H9 (cell line): ENCODE results near the gene MORN5. TPM values are rescaled to one million over a fixed set of nuclear protein-coding genes. Genes with fewer than 3 reads are reported as not detected.

Experiments
- DNase-seq: peaks from one replicate; pipeline ENCODE4 v3.0.0-alpha.2; 2017
- H2AFZ ChIP-seq: one replicate; pipeline ENCODE4 v1.6.1; 2013; ENCODE audit warnings: mild to moderate bottlenecking, low read length, control low read depth, moderate library complexity
- H2AK5ac ChIP-seq: 2 replicates; pipeline ENCODE4 v1.6.1; 2013; ENCODE audit warnings: low read length, control low read depth, mixed read lengths; ENCODE audit not compliant: insufficient read length
- H2BK120ac ChIP-seq: one replicate; pipeline ENCODE4 v1.6.1; 2013; ENCODE audit warnings: low read depth, mild to moderate bottlenecking, low read length, control low read depth, inconsistent platforms; ENCODE audit not compliant: poor library complexity, severe bottlenecking
- H2BK12ac ChIP-seq: 2 replicates; pipeline ENCODE4 v1.6.1; 2013; ENCODE audit warnings: low read length, control low read depth, mixed read lengths, low read depth; ENCODE audit not compliant: insufficient read length
- H2BK15ac ChIP-seq: 2 replicates; pipeline ENCODE4 v1.6.1; 2013; ENCODE audit warnings: low read depth, low read length, control low read depth
- H2BK20ac ChIP-seq: one replicate; pipeline ENCODE4 v1.6.1; 2013; ENCODE audit warnings: low read depth, mild to moderate bottlenecking, low read length, control low read depth, inconsistent platforms; ENCODE audit not compliant: poor library complexity, severe bottlenecking
- H2BK5ac ChIP-seq: 2 replicates; pipeline ENCODE4 v1.6.1; 2013; ENCODE audit warnings: low read length, control low read depth, mixed read lengths; ENCODE audit not compliant: insufficient read length
- H3K14ac ChIP-seq: 2 replicates; pipeline ENCODE4 v1.6.1; 2013; ENCODE audit warnings: low read length, control low read depth; ENCODE audit not compliant: insufficient read depth
- H3K18ac ChIP-seq: 2 replicates; pipeline ENCODE4 v1.6.1; 2013; ENCODE audit warnings: low read depth, mild to moderate bottlenecking, mixed read lengths, low read length, control low read depth; ENCODE audit not compliant: insufficient read length
- H3K23ac ChIP-seq: 2 replicates; pipeline ENCODE4 v1.6.1; 2013; ENCODE audit warnings: low read length, control low read depth, mixed read lengths, low read depth; ENCODE audit not compliant: insufficient read length
- H3K23me2 ChIP-seq: 2 replicates; pipeline ENCODE4 v1.6.1; 2013; ENCODE audit warnings: low read depth, mild to moderate bottlenecking, mixed read lengths, low read length, control low read depth; ENCODE audit not compliant: insufficient read length, poor library complexity, severe bottlenecking
- H3K27ac ChIP-seq: 2 replicates; pipeline ENCODE4 v1.5.1; 2013; ENCODE audit warnings: low read length, control low read depth, mixed read lengths, low read depth; ENCODE audit not compliant: insufficient read length
- H3K27me3 ChIP-seq: 2 replicates; pipeline ENCODE4 v1.6.1; 2013; ENCODE audit warnings: low read length, control low read depth, inconsistent platforms; ENCODE audit not compliant: insufficient read depth
- H3K4ac ChIP-seq: 2 replicates; pipeline ENCODE4 v1.6.1; 2013; ENCODE audit warnings: low read depth, mild to moderate bottlenecking, control low read depth, inconsistent platforms, low read length, moderate library complexity
- H3K4me1 ChIP-seq: 2 replicates; pipeline ENCODE4 v1.6.1; 2013; ENCODE audit warnings: low read length, control low read depth, inconsistent platforms; ENCODE audit not compliant: insufficient read depth
- H3K4me2 ChIP-seq: 2 replicates; pipeline ENCODE4 v1.6.1; 2013; ENCODE audit warnings: low read length, control low read depth, mixed read lengths; ENCODE audit not compliant: insufficient read length, insufficient read depth
- H3K56ac ChIP-seq: 2 replicates; pipeline ENCODE4 v1.6.1; 2013; ENCODE audit warnings: low read depth, mild to moderate bottlenecking, mixed read lengths, low read length, control low read depth; ENCODE audit not compliant: insufficient read length
- H3K79me1 ChIP-seq: 2 replicates; pipeline ENCODE4 v1.6.1; 2013; ENCODE audit warnings: low read depth, mild to moderate bottlenecking, moderate library complexity, low read length, control low read depth, inconsistent platforms; ENCODE audit not compliant: insufficient read depth, poor library complexity, severe bottlenecking
- H3K79me2 ChIP-seq: 2 replicates; pipeline ENCODE4 v1.6.1; 2013; ENCODE audit warnings: low read length, control low read depth, inconsistent platforms; ENCODE audit not compliant: insufficient read depth
- H3K9ac ChIP-seq: 2 replicates; pipeline ENCODE4 v1.6.1; 2013; ENCODE audit warnings: low read length, control low read depth, mixed read lengths; ENCODE audit not compliant: insufficient read length; ENCODE audit errors: extremely low read depth
- H3K9me3 ChIP-seq: one replicate; pipeline ENCODE4 v1.6.1; 2013; ENCODE audit warnings: low read depth, low read length, inconsistent platforms; ENCODE audit not compliant: control insufficient read depth
- H3T11ph ChIP-seq: one replicate; pipeline ENCODE4 v1.6.1; 2013; ENCODE audit warnings: mild to moderate bottlenecking, low read length, control low read depth, inconsistent platforms
- H4K20me1 ChIP-seq: one replicate; pipeline ENCODE4 v1.6.1; 2013; ENCODE audit not compliant: control insufficient read depth, insufficient read length, insufficient read depth
- H4K5ac ChIP-seq: 2 replicates; pipeline ENCODE4 v1.6.1; 2013; ENCODE audit warnings: low read depth, mild to moderate bottlenecking, mixed read lengths, low read length, control low read depth; ENCODE audit not compliant: insufficient read length
- H4K8ac ChIP-seq: replicated peaks from 2 replicates; pipeline ENCODE4 v1.6.1; 2013; ENCODE audit warnings: low read length, control low read depth, mixed read lengths, low read depth; ENCODE audit not compliant: insufficient read length
- H4K91ac ChIP-seq: 2 replicates; pipeline ENCODE4 v1.6.1; 2013; ENCODE audit warnings: low read depth, mild to moderate bottlenecking, moderate library complexity, mixed read lengths, low read length, control low read depth; ENCODE audit not compliant: insufficient read length
- H3K27ac Mint-ChIP-seq, 3 experiments: 2 replicates in 2 of 3; 3 replicates in 1 of 3; pipeline ENCODE4 v1.8.0; 2020 to 2021; ENCODE audit warnings: mixed read lengths in 3 of 3, mild to moderate bottlenecking in 1 of 3, moderate library complexity in 1 of 3
- H3K27me3 Mint-ChIP-seq: 2 replicates; pipeline ENCODE4 v1.8.0; 2021; ENCODE audit warnings: low read depth, mild to moderate bottlenecking, moderate library complexity, mixed read lengths
- H3K36me3 Mint-ChIP-seq, 3 experiments: 2 replicates in 2 of 3; 3 replicates in 1 of 3; pipeline ENCODE4 v1.8.0; 2020 to 2021; ENCODE audit warnings: low read depth in 3 of 3, mixed read lengths in 3 of 3; ENCODE audit not compliant: insufficient read depth in 1 of 3
- H3K4me1 Mint-ChIP-seq, 2 experiments: 2 replicates each; pipeline ENCODE4 v1.8.0; 2020; ENCODE audit warnings: mixed read lengths in 2 of 2
- H3K4me3 Mint-ChIP-seq, 2 experiments: 2 replicates in 1 of 2; 3 replicates in 1 of 2; pipeline ENCODE4 v1.8.0; 2020 to 2021; ENCODE audit warnings: mild to moderate bottlenecking in 2 of 2, mixed read lengths in 2 of 2, moderate library complexity in 1 of 2
- H3K9me3 Mint-ChIP-seq, 2 experiments: 2 replicates in 1 of 2; 3 replicates in 1 of 2; pipeline ENCODE4 v1.8.0; 2020; ENCODE audit warnings: mild to moderate bottlenecking in 2 of 2, mixed read lengths in 2 of 2, moderate library complexity in 1 of 2
- CTCF ChIP-seq: fragments of 200-600 bp; sonication (generic); conservative IDR thresholded peaks from 3 replicates; pipeline ENCODE4 v1.8.0; 2021; ENCODE audit warnings: antibody characterized with exemption, mild to moderate bottlenecking
- WGBS: extraction: QIAGEN DNeasy Blood & Tissue Kit; methylation state at CpG from one replicate; pipeline ENCODE4 v1.1.7; 2013; ENCODE audit warnings: missing lambda C conversion rate, low lambda C conversion rate, mixed read lengths; ENCODE audit not compliant: insufficient read length; ENCODE audit errors: extremely low coverage; 5-methylcytosine and 5-hydroxymethylcytosine counted together
- total RNA-seq: library from RNA; stranded (reverse); gene quantifications from 2 replicates; pipeline ENCODE4 v1.2.1, GENCODE V29; 2021

MORN5 gene
- total RNA-seq, 1 experiment from 2014 or later, result not detected

GRCh38 chr9:122159925-122160246 is 178 bp downstream of the MORN5 start:
- H4K5ac ChIP-seq, result no peak overlapping the region
- H3K56ac ChIP-seq, result no peak overlapping the region
- H3K4me1 ChIP-seq, result 0 out of 2 replicates have a peak, but pooled peaks cover 2% of the 10 kb centered on the region
- H2BK120ac ChIP-seq, result no peak overlapping the region
- peaks cover 13% of the 10 kb centered on the region for H3K27me3 Mint-ChIP-seq
- no peaks in the 10 kb centered on the region for H4K20me1 ChIP-seq
- no peak overlapping the region for H2AK5ac ChIP-seq
- no peak overlapping the region for H3K23ac ChIP-seq
- H3K9ac ChIP-seq, result no peak overlapping the region
- H2BK12ac ChIP-seq, result no peak overlapping the region
- H4K91ac ChIP-seq, result no peak overlapping the region
- H3K79me1 ChIP-seq, result peaks cover 4% of the 10 kb centered on the region
- H3K9me3 ChIP-seq, result no peaks in the 10 kb centered on the region
- no peak overlapping the region for H2BK20ac ChIP-seq
- no peak overlapping the region for H3T11ph ChIP-seq
- H3K4me3 Mint-ChIP-seq, result peak overlapping the region; percentile 94 to 96
- no peak overlapping the region for H3K27ac ChIP-seq
- H3K36me3 Mint-ChIP-seq, result peaks cover 0 to 3% (median 2%) of the 10 kb centered on the region in 3 experiments; a peak in 2 of 7 replicates
- no peak overlapping the region for H2BK5ac ChIP-seq
- H2AFZ ChIP-seq, result no peak overlapping the region
- H3K4ac ChIP-seq, result no peak overlapping the region
- no peaks in the 10 kb centered on the region for H3K27me3 ChIP-seq
- no peak for DNase-seq
- no peak overlapping the region for H4K8ac ChIP-seq
- WGBS, result no CpG with 5 or more reads among the region's 6 CpGs
- H3K18ac ChIP-seq, result no peak overlapping the region
- H3K14ac ChIP-seq, result no peak overlapping the region
- peak overlapping the region; percentile 9 for H3K4me2 ChIP-seq
- peaks cover 4% of the 10 kb centered on the region; the same call in 1 of the 2 replicates for H3K79me2 ChIP-seq
- peaks cover 9 to 10% of the 10 kb centered on the region in 2 experiments for H3K9me3 Mint-ChIP-seq
- peaks cover 8 to 22% of the 10 kb centered on the region in 2 experiments for H3K4me1 Mint-ChIP-seq
- H3K27ac Mint-ChIP-seq, result peak overlapping the region in 2 of 3 experiments; percentile 93 to 98; a peak in 2 of 7 replicates
- no peak for TF ChIP-seq CTCF
- H2BK15ac ChIP-seq, result no peak overlapping the region
- peaks cover 4% of the 10 kb centered on the region for H3K23me2 ChIP-seq
